Epithelial cell of esophagus (primary cell): ENCODE data around the gene PLAC8.

Experiments used
- DNase-seq: peaks from one replicate; pipeline ENCODE4 v3.0.0; 2010; ENCODE audit warnings: low read depth
- H3K4me3 ChIP-seq: 2 replicates; pipeline ENCODE4 v1.5.1; 2011; ENCODE audit warnings: mild to moderate bottlenecking, low read length, control low read depth
- CTCF ChIP-seq: IDR thresholded peaks from 2 replicates; pipeline ENCODE4 v1.5.1; 2011; ENCODE audit warnings: low read depth, mild to moderate bottlenecking, low read length, control low read depth, inconsistent platforms; ENCODE audit not compliant: insufficient read depth; ENCODE audit errors: missing control alignments

Gene PLAC8

GRCh38 chr4:83114576-83114975 is at the start of gene PLAC8:
TSS of gene PLAC8 (minus strand) at chr4:83114729. CDS start at chr4:83107921, 6,808 bp downstream.
- peak within 1 kb of the TSS; percentile 21 for H3K4me3 ChIP-seq
- DNase-seq, result peak; percentile 82
- TF ChIP-seq CTCF, result no peak

DNA sequence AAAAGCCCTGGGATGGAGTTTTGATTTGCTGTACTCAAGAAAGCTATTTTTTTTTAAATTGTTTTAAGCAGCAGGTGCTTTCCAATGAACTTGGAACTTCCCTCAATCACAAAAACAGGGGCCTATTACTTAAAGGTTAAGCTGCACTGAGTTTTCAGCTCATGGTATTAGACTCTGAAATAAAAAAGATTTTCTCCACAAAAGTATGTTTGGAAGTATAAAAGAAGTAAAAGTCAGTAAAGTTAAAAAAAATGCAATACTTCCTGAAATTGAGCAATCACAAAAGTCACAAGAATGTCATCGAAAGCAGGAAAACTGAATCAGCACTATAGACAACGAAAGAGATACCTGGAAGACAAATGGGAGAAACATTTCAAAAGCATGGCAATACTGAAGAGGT is 38.9 kb upstream of the PLAC8 start:
- DNase-seq, result no peak
- TF ChIP-seq CTCF, result no peak
- no peak overlapping the region for H3K4me3 ChIP-seq

DNA sequence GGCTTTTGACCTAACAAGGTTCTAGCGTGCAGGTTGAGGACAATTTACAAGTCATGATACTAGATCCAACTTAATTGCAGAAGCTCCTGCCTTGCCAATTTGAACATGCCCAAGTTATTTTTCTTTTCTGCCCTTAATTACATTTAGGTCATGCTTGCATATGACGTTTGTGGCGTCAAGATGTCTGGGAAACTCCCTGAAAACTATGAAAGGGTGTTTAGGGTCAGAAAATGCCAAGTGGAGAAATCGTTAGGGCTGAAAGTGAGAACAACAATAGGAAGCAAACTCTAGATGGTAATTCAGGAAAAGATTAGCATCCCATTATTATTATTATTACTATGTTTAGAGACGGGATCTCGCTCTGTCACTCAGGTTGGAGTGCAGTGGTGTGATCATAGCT is 38.2 kb upstream of the PLAC8 start:
- no peak for TF ChIP-seq CTCF
- H3K4me3 ChIP-seq, result no peak overlapping the region
- no peak for DNase-seq

DNA sequence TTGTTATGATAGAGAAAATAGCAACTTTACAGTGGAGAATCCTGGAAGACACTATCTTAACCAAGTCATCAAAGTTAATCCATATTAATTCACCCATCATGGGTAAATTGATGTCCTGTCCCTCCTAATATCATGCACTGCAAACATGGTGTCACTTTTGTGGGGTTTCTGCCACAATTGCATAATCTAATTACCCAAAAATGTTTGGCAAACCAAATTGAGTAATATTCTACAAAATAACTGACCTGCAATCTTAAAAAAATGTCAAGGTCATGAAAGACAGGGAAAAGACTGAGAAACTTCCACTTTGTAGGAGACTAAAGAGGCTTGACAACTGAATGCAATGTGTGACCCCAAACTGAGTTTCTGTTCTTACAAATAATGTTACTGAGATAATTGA is 37.1 kb upstream of the PLAC8 start:
- no peak for DNase-seq
- no peak for TF ChIP-seq CTCF
- no peak overlapping the region for H3K4me3 ChIP-seq

- H3K4me3 ChIP-seq, result no peak overlapping the region
- peak; percentile 27 for DNase-seq
- TF ChIP-seq CTCF, result no peak
Measured at GRCh38 chr4:83150653-83151330, 36.3 kb upstream of the PLAC8 start.

DNA sequence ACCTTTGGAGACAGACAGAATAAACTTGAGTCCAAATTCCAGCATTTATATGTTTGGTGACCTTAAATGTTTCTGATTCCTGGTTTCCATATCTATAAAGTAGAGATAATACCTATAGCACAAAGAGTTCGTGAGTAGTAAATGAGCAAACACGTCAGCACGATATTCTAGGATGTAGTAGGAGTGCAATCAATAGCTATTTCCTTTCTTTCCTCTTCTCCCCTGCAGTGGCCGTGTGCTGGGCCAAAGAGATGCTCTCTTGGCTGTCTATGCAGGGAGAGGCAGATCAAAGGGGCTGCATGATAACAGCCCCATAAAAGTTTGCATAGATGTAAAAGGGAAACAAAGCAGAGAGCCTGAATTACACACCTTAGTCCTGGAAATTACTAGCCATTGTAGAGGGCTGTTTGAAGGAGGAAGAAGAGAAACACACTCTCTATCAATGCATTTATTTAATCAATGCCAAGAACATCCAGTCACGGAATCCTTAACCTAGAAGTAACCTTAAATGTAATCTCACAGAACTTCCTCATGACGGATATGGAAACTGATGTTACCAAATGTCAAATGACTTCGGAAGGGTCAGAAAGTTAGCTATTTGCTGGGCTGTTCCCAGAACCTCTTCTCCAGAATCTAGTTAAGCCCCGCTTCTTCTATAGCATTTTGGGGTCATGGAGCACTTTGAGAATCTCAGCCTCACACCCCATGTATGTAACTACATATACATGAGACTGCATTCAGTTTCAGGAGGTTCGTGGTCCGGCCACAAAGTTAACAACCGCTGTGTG is 35.5 kb upstream of the PLAC8 start:
- H3K4me3 ChIP-seq, result no peak overlapping the region
- DNase-seq, result no peak
- TF ChIP-seq CTCF, result no peak
